Middle frontal gyrus (tissue), 1 donor: ENCODE measurements around the gene ATM.
"Not testable (repeated sequence)": the region's sequence is repeated elsewhere in the genome, so short reads cannot be mapped to it uniquely, and the experiment has no call there.

Source experiments
- DNase-seq: peaks from one replicate; pipeline ENCODE4 v3.0.0-alpha.2; 2015; ENCODE audit warnings: low spot score; ENCODE audit errors: extremely low spot score

ATM gene

DNA sequence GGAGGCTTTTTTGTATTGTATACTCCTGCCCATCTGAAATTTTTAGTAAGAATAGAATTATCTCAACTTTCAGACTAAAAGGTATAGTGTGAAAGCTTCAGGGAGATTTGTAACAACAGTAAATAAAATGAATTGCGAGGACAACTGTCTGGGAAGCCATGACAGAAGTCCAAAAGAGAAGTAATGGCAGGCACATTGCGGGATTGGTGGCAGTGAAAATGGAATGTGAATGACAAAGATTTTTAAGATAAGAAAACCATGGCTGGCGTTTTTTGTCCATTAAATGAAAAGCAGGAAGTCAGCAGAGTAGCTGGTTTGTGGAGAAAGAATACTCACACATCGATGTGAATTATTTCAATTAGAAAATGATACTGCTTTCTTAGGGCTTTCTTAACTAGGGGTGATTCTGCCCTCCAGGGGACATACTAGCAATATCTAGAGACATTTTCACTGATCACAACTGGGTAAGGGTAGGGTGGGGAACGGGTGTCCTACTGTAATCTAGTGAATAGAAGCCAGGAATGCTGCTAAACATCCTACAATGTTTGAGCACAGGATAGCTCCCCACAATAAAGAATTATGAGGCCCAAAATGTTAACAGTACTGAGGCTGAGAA is 2.0 kb upstream of the ATM start:
- DNase-seq, result no peak

DNA sequence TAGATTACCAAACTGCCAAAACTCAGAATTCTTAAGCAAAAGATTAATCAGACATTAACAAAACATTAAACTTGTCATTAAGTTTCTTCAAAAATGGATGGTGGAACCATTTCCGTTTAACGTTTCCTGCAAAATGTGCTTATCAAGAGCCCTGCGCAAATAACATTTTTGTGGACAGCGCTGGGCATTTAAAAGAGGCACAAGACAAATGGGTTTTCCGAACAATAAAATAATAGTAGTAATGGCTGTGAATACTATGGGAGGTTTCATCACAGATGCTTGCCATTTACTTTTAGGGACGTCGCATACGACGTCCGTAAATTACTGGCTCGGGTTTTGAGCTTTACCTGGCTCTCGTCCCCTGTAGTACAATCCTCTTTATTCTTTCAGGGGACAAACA is 1.5 kb upstream of the ATM start:
- DNase-seq, result no peak

DNA sequence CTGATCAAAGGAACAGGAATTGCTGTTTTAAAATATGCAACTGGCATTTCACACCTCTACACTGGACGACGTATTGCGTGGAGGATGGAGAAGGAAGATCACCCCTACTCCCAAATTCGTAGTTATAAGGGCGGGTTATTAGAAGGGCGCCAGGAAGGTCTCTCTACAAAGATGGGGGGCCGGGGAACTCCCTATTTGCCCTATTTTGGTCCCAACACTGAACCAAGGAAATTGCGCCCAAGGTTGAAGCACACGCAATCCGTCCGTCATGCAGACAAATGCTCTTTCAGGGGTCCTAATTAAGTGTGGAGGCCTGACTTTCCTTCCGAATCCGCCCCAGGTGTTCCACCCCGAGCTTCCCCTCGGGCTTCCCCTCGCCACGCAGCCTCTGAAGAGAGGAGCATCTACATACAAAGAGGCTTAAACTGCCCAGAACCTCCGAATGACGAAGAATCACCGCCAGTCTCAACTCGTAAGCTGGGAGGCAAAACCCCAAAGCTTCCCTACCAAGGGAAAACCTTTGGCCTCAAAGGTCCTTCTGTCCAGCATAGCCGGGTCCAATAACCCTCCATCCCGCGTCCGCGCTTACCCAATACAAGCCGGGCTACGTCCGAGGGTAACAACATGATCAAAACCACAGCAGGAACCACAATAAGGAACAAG is 825 bp upstream of the ATM start:
- no peak for DNase-seq

DNA sequence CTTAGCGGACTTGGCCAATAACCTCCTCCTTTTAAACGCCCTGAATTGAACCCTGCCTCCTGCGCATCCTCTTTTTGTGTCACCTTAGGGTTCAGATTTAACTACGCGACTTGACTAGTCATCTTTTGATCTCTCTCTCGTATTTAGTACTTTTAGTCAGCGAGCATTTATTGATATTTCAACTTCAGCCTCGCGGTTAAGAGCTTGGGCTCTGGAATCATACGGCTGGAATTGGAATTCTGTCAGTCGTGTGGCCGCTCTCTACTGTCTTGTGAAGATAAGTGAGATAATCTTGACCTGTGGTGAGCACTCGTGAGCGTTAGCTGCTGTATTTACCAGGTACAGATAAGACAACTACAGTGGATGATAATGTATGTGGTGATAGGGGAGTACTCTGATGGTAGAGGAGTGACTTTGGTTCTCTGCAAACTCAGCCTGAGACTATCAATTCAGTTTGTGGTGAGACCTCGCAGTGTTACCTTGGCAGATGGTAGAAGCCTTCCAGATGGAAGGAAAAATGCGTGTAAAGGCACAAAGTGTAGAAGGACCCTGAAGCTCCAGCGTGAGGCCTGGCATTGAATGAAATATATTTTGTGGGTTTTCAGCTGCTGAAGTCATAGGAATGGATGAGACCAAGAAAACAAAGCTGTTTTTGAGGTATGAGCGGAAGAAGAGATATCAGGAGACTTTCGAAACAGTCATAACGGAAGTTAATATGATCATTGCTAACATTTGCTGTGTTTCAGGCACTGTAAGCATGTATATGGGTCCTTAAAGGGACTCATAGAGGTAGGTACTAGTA is 682 bp downstream of the ATM start:
- no peak for DNase-seq

DNA sequence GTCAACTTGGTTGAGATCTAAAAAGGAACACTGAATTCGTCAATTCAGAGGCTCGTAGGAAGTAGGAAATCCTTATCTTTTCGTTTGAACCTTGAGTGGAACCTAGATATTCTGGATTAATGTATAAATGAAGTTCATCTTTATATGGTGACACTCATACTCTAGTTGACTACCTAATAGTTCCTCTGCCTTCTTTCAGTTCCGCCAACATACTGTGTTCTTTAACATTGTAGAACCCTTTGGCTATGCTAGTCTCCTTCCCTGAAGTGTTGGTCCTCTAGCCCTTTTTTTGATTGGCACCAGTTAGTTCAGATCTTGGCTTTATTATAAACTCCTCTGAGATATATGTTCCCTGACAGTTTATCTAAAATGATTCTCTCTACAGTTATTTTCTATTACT is 1.5 kb downstream of the ATM start:
- no peak for DNase-seq

DNA sequence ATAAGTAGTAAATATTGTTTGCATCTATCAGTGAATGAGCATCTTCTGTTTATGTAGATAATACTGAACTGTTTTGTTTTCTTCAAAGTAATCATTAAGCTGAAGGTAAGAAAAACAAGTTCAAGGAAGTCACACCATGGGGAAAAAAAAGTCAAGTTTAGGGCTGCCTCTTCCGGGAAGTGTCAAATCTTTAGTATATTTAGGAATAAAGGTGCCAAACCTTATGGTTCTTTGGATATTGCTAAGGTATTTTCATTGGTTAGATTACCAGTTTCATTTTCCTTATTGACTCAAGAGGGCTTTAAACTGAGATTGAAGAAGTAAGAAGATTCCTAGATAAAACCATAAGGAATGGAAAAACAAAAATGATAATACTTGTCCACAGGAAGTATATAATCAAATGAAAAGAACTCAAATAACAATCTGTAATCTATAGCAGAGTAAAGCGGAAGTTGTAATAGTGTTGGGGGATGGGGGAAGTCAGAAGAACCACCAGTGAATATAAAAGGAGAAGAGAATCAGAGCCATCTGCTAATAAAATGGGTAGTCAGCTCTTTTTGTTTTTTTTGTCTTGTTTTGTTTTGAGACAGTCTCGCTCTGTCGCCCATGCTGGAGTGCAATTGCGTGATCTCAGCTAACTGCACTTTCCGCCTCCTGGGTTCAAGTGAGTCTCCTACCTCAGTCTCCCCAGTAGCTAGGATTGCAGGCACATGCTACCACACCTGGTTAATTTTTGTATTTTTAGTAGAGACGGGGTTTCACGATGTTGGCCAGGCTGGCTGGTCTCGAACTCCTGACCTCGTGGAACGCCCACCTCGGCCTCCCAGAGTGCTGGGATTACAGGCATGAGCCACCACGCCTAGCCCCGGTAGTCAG is 2.3 kb downstream of the ATM start:
- DNase-seq, result no peak

DNA sequence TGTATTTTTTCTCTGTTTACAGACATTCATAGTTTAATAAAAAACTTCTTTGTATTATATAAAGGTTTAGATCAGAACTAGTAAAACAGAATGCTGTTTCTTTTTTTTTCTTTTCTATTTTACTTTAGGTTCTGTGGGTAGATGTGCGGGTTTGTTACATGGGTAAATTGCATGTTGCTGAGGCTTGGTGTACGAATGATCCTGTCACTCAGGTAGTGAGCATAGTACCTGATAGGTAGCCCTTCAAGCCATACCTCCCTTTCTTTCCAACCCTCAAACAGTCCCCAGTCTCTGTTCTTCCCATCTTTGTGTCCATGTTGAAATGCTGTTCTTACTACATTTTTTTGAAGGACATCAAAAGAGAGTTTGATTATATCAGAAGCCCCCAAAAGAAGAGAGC is 3.2 kb downstream of the ATM start:
- DNase-seq, result no peak

DNA sequence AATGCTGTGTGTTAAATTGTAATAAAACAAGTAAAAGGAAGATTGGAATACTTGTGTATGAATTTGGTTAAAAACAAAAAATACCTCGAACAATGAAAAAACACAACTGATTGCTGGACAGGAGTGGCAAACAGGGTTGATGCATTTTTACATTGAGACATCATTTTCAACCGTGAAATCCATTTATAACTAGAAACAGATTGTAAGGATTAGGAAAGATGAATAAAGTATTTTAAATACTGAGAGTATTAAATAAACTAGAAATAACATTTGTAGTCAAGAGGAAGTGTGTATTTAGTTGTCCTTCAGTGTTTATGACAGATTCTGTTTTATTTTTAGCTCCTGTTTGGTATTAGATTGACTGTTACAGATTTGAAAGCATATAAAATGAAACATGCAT is 5.4 kb downstream of the ATM start:
- no peak for DNase-seq

DNA sequence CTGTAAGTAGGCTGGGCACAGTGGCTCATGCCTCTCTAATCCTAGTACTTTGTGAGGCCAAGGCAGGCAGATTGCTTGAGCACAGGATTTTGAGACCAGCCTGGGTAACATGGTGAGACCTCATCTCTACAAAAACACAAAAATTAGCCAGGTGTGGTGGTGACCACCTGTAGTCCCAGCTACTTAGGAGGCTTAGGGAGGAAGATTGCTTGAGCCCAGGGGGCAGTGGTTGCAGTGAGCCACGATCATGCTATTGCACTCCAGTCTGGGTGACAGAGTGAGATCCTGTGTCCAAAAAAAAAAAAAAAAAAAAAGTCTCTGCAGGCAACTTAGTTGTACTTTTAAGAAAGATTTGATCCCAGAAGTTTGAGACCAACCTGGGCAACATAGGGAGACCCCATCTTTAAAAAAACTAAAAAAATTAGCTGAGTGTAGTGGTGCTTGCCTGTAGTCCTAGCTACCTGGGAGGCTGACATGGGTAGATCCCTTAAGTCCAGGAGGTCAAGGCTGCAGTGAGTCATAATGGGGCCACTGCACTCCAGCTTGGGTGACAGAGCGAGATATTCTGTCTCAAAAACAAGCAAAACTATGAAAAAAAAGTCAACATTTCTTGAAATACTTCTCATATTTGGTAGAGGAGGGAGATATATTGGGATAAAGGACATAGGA is 10.5 kb downstream of the ATM start:
- DNase-seq, result no peak

DNA sequence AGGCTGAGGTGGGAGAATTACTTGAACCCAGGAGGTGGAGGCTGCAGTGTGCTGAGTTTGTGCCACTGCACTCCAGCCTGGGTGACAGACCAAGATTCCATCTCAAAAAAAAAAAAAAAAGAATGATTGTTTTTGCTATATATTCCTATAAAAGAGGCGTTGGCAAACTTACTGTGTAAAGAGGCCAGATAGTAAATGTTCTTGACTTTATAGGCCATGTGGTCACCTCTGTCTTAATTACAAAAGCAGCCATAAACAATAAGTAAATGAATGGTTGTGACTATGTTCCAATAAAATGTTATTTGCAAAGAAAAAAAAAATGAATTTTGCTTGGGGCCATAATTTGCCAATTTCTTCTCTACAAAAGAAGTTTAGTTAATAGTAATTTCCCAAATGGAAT is 12.3 kb downstream of the ATM start:
- DNase-seq, result no peak

DNA sequence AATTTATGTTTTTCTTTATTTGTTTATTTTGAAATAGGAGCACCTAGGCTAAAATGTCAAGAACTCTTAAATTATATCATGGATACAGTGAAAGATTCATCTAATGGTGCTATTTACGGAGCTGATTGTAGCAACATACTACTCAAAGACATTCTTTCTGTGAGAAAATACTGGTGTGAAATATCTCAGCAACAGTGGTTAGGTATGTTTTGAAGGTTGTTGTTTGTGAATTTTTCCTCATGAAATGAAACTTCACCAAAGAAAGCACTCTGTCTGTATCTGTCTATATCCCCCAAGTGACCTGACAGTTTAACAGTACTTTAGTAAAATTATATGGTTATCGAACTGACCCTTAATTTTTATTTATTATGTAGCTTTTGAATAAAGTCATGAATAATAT is 12.8 kb downstream of the ATM start:
- no peak for DNase-seq

DNA sequence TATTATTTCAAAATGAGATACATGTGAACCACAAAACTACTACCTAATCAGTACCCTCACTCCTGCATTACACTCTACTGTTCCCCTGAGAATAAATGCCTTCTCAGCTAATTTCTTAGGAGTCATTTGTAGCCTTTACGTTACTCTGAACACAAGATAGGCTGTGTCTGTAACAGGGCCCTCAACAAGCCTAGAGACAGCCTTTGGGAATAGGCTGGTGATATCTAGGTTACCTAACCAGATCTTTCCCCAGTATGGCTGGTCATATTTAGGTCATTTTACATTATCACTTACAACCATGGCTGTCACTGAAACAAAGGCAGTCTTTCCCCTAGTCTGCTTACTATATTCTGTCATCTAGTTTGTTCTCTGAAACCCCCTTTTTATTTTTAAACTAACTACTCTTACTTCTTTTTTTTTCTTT is 14.2 kb downstream of the ATM start:
- no peak for DNase-seq

DNA sequence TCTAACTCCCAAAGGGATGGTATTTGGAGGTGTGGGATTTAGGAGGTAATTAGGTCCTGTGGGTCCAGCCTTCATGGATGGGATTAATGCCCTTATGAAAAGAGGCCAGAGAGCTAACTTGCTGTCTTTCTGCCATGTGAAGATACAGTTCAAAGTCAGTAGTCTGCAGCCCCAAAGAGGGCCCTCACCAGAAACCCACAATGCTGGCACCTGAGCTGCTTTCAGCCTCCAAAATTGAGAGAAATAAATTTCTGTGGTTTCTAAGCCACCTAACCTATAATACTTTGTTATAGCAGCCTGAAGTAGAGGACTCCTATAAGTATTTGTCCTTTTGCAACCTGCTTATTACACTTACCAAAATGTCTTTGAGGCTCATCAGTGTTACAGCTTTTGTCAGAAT is 16.2 kb downstream of the ATM start:
- DNase-seq, result no peak

DNA sequence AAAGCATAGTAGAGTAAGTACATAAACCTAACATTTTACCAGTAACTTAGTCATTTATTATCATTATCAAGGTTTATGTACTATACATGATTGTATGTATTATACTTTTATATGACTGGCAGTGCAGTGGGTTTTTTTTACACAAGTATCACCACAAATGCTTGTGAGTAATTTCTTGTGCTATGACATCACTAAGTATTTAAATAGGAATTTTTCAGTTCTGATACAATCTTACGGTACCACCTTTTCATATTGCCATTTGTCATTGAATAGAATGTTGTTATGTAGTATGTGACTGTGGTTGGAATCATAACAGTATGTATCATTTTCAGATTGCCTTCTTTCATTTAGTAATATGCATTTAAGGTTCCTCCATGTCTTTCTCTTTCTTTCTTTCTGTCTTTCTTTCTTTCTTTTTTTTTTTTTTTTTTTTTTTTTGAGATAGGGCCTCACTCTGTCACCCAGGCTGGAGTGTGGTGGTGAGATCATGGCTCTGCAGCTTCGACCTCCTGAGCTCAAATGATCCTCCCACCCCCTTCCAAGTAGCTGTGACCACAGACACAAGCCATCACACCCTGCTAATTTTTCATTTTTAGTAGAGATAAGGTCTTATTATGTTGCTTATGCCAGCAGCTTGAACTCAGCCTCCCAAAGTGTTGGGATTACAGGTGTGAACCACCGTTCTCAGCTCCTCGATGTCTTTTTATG is 18.6 kb downstream of the ATM start:
- DNase-seq, result no peak

DNA sequence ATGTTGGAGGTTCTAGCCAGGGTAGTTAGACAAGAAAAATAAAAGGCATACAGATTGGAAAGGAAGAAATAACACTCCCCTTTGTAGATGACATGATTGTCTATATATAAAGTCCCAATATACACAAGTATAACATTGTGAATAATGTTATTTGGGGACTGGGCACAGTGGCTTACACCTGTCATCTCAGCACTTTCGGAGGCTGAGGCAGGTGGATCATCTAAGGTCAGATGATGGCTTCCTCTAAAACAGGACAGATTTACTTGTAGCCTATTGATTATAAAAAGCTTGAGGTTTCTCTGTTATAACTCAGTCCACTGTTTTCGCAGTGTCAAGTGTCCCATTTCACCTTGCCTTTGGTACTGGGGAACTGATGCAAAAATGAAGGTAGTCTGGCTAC is 19.6 kb downstream of the ATM start:
- DNase-seq, result no peak

DNA sequence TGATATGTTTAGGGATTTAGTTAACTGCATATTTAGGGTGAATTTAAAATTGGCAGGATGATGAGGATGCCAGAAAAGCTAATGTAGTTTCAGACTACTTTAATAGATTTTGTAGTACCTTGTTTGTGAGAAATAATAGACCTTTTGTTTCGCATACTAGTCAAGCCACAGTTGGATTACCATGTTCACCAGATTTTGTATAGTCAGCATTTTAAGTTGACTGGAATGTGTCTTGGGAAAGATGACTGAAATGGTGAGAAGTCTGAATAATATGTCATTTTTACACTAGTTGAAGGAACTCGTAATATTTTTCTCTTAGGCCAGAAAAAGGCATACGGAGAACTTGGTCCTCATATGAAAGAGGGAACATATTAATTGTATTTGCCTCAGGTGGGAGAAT is 23.4 kb downstream of the ATM start:
- no peak for DNase-seq

DNA sequence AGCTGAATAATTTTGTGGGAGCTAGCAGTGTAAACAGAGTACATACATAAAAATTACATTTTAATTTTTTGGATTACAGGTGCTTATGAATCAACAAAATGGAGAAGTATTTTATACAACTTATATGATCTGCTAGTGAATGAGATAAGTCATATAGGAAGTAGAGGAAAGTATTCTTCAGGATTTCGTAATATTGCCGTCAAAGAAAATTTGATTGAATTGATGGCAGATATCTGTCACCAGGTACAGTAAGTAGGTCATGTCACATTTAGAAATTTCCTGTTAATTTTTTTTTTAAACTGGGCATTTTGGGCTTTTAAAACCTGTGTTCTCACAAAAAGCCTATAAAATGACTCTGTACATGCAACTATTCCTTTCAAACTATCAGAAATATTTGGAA is 24.0 kb downstream of the ATM start:
- DNase-seq, result no peak

DNA sequence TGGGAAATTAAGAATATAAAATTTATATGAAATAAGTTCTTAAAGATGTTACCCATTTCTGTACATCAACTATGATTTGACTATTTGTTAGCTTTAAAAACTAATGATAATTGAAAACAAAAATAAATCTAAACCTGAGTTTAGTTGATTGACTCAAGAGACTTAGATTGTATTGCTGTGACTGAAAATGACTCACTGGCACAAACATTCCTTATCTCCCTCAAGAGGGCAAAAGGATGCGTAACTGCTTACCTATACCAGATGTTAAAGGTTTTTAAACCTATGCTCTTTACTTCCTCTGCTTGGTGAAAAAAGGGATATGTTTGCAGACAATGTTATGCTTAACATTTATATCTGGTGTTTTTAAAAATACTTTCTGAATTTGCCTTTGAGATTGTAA is 30.3 kb downstream of the ATM start:
- no peak for DNase-seq

DNA sequence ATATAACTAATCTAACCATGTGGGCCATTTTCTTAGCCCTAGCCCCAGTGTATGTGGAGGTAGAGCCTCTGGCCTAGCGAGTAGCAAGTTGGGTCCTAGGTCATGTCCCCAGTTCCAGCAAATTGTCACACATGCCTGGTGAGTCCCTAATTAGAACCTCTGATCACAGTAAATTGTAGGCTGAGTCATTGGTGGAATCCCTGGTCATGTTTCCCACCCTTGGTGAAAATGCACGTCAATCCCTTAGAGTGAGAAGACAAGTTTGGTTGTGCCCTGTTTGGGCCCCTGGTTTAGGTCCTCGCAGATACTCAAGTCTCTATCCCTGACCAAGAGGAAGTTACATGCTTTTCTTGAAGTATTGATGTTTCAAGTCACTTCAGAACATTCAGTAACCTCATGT is 46.7 kb downstream of the ATM start:
- DNase-seq, result no peak

DNA sequence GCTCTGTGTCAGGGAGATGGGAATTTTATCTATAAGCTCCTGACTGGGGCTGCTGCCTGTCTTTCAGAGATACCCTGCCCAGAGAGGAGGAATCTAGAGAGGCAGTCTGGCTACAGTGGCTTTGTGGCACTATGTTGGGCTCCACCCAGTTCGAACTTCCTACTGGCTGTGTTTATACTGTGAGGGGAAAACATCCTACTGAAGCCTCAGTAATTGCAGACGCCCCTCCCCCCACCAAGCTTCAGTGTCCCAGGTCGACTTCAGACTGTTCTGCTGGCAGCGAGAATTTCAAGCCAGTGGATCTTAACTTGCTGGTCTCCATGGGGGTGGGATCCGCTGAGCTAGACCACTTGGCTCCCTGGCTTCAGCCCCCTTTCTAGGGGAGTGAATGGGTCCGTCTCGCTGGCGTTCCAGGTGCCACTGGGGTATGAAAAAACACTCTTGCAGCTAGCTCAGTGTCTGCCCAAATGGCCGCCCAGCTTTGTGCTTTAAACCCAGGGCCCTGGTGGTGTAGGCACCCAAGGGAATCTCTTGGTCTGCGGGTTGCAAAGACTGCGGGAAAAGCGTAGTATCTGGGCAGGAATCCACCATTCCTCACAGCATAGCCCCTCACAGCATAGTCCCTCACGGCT is 54.2 kb downstream of the ATM start:
- not testable (repeated sequence) for DNase-seq
